Measurements from ENCODE around the gene ADAM12. TPM values are rescaled to one million over a fixed set of nuclear protein-coding genes. Genes with fewer than 3 reads are reported as not detected.

The ADAM12 gene
- total RNA-seq, 2 experiments from 2014 or later = 1.3 TPM

DNA sequence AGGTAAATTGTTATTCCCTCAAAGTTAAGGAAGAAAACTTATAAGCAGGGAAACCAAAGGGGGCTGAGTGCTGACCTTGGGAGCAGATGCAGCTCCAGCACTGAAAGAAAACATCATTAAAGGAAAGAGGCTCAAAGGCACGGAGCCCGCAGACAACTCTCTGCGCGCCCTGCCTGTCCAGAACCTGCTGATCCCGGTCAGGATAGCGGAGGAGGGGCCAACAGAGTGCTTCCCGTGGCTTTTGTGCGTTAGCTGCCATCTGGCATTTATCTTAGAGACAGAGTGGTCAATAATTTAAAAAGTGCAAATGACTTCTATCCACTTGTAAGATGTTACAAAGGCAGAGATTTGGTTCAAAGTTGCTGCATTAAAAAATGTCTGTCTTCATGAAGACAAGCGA, 329.8 kb downstream of the ADAM12 start:
- no peaks in the 10 kb centered on the region for H3K4me1 Mint-ChIP-seq (ENCODE audit: low read depth)
- H3K27ac Mint-ChIP-seq = no peak overlapping the region
- DNase-seq (no peak), ATAC-seq (no peak)
- intact Hi-C loops (cut with micrococcal nuclease) = no loop called here
- no peak overlapping the region for H3K4me3 Mint-ChIP-seq
- H3K9me3 Mint-ChIP-seq = no peaks in the 10 kb centered on the region
- POLR2A ChIA-PET = no interaction called here
- CTCF ChIA-PET = no interaction called here
- peaks cover 1% of the 10 kb centered on the region for H3K27me3 Mint-ChIP-seq
- no peaks in the 10 kb centered on the region for H3K36me3 Mint-ChIP-seq (ENCODE audit: low read depth)
- TF ChIP-seq, protein P1, sequence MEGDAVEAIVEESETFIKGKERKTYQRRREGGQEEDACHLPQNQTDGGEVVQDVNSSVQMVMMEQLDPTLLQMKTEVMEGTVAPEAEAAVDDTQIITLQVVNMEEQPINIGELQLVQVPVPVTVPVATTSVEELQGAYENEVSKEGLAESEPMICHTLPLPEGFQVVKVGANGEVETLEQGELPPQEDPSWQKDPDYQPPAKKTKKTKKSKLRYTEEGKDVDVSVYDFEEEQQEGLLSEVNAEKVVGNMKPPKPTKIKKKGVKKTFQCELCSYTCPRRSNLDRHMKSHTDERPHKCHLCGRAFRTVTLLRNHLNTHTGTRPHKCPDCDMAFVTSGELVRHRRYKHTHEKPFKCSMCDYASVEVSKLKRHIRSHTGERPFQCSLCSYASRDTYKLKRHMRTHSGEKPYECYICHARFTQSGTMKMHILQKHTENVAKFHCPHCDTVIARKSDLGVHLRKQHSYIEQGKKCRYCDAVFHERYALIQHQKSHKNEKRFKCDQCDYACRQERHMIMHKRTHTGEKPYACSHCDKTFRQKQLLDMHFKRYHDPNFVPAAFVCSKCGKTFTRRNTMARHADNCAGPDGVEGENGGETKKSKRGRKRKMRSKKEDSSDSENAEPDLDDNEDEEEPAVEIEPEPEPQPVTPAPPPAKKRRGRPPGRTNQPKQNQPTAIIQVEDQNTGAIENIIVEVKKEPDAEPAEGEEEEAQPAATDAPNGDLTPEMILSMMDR (IDR thresholded peaks at IDR 0.05) = no peak

DNA sequence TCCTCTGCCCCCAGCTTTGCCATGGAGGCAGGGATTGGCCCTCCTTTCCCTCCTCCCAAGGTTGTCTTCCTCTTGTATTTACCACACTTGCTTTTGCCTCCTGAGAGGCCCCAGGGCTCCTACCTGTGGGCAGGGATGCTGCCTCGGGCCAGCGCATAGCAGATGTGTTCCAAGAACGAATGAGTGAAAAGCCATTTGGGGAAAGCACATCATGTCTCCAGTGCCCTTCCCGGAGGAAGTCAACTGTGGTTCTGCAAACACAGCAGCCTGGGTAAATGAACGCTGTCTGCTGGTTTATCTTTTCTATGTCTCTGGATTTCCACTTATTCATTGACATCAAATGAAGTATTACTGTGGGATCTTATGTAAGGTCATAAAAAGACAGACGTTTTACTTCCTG, 330.2 kb downstream of the ADAM12 start:
- DNase-seq = no peak
- no peaks in the 10 kb centered on the region for H3K4me1 Mint-ChIP-seq (ENCODE audit: low read depth)
- ChIA-PET CTCF (no interaction called here), POLR2A (no interaction called here)
- no peak for ATAC-seq
- peaks cover 1% of the 10 kb centered on the region for H3K27me3 Mint-ChIP-seq
- no peak overlapping the region for H3K4me3 Mint-ChIP-seq
- no peaks in the 10 kb centered on the region for H3K36me3 Mint-ChIP-seq (ENCODE audit: low read depth)
- intact Hi-C loops (cut with micrococcal nuclease) = no loop called here
- no peak overlapping the region for H3K27ac Mint-ChIP-seq
- TF ChIP-seq, protein P1 (IDR thresholded peaks at IDR 0.05) = no peak
- no peaks in the 10 kb centered on the region for H3K9me3 Mint-ChIP-seq

DNA sequence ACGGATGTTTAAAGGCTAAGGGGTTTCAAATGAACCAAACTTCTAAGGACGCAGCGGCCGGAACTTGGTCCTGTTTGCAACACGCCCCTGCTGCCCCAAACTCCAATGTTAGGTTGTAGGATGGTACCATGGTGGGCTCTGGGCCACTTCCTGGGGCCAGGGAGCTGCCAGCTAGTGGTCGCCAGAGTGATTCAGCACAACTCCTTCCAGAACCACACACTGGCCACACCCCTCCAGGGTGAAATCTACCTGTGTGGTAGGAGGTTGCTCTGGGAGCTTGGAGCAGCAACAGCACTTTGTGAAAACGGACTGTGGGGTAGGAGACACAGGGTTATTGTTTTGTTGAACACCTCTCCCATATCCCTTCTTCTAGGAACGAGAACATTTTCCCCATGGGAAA, 330.8 kb downstream of the ADAM12 start:
- H3K27ac Mint-ChIP-seq = no peak overlapping the region
- no peaks in the 10 kb centered on the region for H3K36me3 Mint-ChIP-seq (ENCODE audit: low read depth)
- no peak for ATAC-seq
- TF ChIP-seq, protein P1 (IDR thresholded peaks at IDR 0.05) = no peak
- DNase-seq = no peak
- H3K27me3 Mint-ChIP-seq = peaks cover 1% of the 10 kb centered on the region
- ChIA-PET POLR2A (no interaction called here), CTCF (no interaction called here)
- H3K9me3 Mint-ChIP-seq = no peaks in the 10 kb centered on the region
- intact Hi-C loops (cut with micrococcal nuclease) = no loop called here
- H3K4me1 Mint-ChIP-seq (ENCODE audit: low read depth) = no peaks in the 10 kb centered on the region
- H3K4me3 Mint-ChIP-seq = no peak overlapping the region

DNA sequence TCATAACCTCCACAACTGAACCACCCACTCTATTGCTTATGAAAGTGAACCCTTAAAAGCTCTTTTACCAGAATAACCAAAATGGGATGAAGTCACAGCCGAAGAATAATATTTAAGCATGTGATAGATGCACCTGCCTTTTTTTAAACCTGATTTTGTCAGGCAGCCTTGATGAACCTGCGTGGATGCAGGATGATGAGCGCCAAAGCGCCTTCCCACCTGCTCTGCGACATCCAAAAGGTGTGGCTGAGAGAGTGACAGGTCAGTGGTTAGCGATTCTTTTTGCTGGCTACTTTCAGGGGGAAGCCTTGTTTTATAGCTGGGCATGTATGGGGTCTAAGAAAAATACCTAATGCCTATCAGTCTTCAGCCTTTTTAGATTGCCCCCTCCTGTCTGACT, 334.1 kb downstream of the ADAM12 start:
- ATAC-seq = no peak
- no peak overlapping the region for H3K4me3 Mint-ChIP-seq
- no peaks in the 10 kb centered on the region for H3K9me3 Mint-ChIP-seq
- DNase-seq = no peak
- intact Hi-C loops (cut with micrococcal nuclease) = no loop called here
- ChIA-PET CTCF (no interaction called here), POLR2A (no interaction called here)
- no peak overlapping the region for H3K27ac Mint-ChIP-seq
- TF ChIP-seq, protein P1 (IDR thresholded peaks at IDR 0.05) = no peak
- no peaks in the 10 kb centered on the region for H3K36me3 Mint-ChIP-seq (ENCODE audit: low read depth)
- H3K4me1 Mint-ChIP-seq (ENCODE audit: low read depth) = no peaks in the 10 kb centered on the region
- H3K27me3 Mint-ChIP-seq = peaks cover 4% of the 10 kb centered on the region

DNA sequence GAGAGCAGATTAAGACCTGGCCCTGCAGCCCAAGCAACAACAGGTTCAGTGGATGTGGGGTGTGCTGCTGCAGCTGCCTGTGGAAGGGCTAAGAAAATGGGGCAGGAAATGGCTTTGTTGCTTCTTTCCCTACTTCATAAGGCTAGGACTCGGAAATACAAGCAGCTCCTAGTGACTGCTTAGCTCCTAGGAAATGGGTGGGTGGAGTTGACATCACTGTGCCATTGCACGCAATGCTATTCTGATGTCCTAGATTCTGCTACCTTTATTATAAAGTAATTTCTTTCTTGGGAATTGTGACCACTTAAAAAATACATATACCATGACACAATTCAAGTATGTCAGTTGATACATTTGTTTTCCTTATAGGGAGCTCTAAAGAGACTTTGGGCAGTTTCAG, 336.1 kb downstream of the ADAM12 start:
- Mint-ChIP-seq H3K27ac (no peak overlapping the region), H3K4me3 (no peak overlapping the region), H3K4me1 (ENCODE audit: low read depth) (no peaks in the 10 kb centered on the region), H3K9me3 (no peaks in the 10 kb centered on the region), H3K36me3 (ENCODE audit: low read depth) (no peaks in the 10 kb centered on the region), H3K27me3 (peaks cover 3% of the 10 kb centered on the region)
- TF ChIP-seq, protein P1 (IDR thresholded peaks at IDR 0.05) = no peak
- DNase-seq (no peak), ATAC-seq (no peak)
- intact Hi-C loops (cut with micrococcal nuclease) = no loop called here
- POLR2A ChIA-PET = no interaction called here
- CTCF ChIA-PET = no interaction called here

Data from activated CD8-positive, alpha-beta T cell treated with anti-CD3 and anti-CD28 coated beads for 36 hours (primary cell).